ENCODE results near the gene AIG1. TPM values are rescaled to one million over a fixed set of nuclear protein-coding genes. Genes with fewer than 3 reads are reported as not detected.

Gene AIG1
- total and polyA plus RNA-seq, 2 of the 4 experiments (the other 2 are of a cell fraction), result 21.3 to 27.1 TPM

DNA sequence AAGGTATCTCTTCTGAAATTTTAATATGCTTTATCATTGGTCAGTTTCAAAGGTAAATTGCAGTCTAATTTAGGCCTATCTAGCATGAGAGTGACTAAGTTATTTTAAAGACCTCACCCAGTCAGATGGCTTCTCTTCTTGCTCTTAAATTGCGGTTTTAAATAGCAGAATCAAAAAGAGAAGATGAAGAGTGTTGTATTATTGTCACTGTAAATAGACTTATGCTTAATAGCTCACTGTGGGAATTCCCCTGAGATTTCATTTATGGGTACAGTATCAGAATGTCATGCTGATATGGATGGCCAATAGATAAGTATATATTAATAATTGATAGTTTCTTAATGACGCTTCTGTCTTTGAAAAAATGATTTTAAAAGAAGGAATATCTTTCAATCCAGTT is 35.7 kb downstream of the AIG1 start:
- TF ChIP-seq MXI1 (IDR thresholded peaks at IDR 0.05; ENCODE audit: borderline replicate concordance, low read depth, low read length) (no peak), SMC3 (IDR thresholded peaks at IDR 0.05; ENCODE audit: low read depth, low read length) (no peak), RFX5 (IDR thresholded peaks at IDR 0.05; ENCODE audit: low read depth, low read length) (no peak)
- TF ChIP-seq, protein P1, sequence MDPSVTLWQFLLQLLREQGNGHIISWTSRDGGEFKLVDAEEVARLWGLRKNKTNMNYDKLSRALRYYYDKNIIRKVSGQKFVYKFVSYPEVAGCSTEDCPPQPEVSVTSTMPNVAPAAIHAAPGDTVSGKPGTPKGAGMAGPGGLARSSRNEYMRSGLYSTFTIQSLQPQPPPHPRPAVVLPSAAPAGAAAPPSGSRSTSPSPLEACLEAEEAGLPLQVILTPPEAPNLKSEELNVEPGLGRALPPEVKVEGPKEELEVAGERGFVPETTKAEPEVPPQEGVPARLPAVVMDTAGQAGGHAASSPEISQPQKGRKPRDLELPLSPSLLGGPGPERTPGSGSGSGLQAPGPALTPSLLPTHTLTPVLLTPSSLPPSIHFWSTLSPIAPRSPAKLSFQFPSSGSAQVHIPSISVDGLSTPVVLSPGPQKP (IDR thresholded peaks at IDR 0.05; ENCODE audit: borderline replicate concordance, low read depth, low read length), result no peak
- Histone ChIP-seq H2BK120ac (ENCODE audit: low read depth, low read length) (no peak overlapping the region), H3K23ac (ENCODE audit: low read depth, low read length) (no peak overlapping the region), H3K18ac (ENCODE audit: low read depth, low read length) (no peak overlapping the region), H4K91ac (ENCODE audit: insufficient read depth, low read depth, low read length) (no peak overlapping the region), H4K5ac (ENCODE audit: low read depth, low read length) (no peak overlapping the region), H3K9me3 (ENCODE audit: control insufficient read depth, insufficient read depth, low read length) (no peaks in the 10 kb centered on the region), H3K4me3 (ENCODE audit: insufficient read depth, low read depth, low read length) (no peak overlapping the region), H3K4ac (ENCODE audit: low read depth, low read length) (no peak overlapping the region), H3K4me2 (ENCODE audit: low read depth, low read length) (no peak overlapping the region), H2AK9ac (replicated peaks; ENCODE audit: low read depth, low read length, poor library complexity) (no peak overlapping the region), H3K56ac (ENCODE audit: extremely low read depth, insufficient read depth, low read length) (no peak overlapping the region), H3K36me3 (ENCODE audit: control insufficient read depth, insufficient read depth, low read length) (no peaks in the 10 kb centered on the region), H3K27ac (ENCODE audit: insufficient read depth, low read length) (no peak overlapping the region), H3K9me1 (ENCODE audit: insufficient read depth, low read length) (no peaks in the 10 kb centered on the region), H3K4me1 (ENCODE audit: control insufficient read depth, insufficient read depth, low read length) (no peaks in the 10 kb centered on the region), H3K14ac (replicated peaks; ENCODE audit: low read depth, low read length) (no peak overlapping the region), H2BK15ac (ENCODE audit: low read depth, low read length) (no peak overlapping the region), H2BK5ac (ENCODE audit: low read depth, low read length, poor library complexity, severe bottlenecking) (no peak overlapping the region), H3K9ac (ENCODE audit: low read depth, low read length) (no peak overlapping the region), H4K8ac (ENCODE audit: low read depth in 2 of 2, low read length in 2 of 2) (no peak overlapping the region), H2AFZ (replicated peaks; ENCODE audit: low read length, poor library complexity) (no peak overlapping the region), H4K20me1 (ENCODE audit: insufficient read depth, low read length) (no peaks in the 10 kb centered on the region), H2AK5ac (ENCODE audit: low read depth, low read length) (no peak overlapping the region), H3K79me1 (ENCODE audit: low read depth in 1 of 2, low read length in 2 of 2) (peaks cover 0 to 3% of the 10 kb centered on the region in 2 experiments; a peak in 1 of 4 replicates), H2BK20ac (ENCODE audit: low read depth, low read length) (no peak overlapping the region), H3K27me3 (ENCODE audit: control insufficient read depth, insufficient read depth, low read length) (no peaks in the 10 kb centered on the region)
- POLR2A ChIA-PET (ENCODE audit: unreplicated experiment), result no interaction called here
- CTCF ChIA-PET, result no interaction called here
- ATAC-seq (ENCODE audit: low read depth) (no peak), DNase-seq (no peak)
- in situ Hi-C loops (cut with MboI; ENCODE audit: low sequenced_read_pairs), result no loop called here
- no TSS peak for BruUV-seq (replicated peaks)
- intact Hi-C loops (cut with micrococcal nuclease), result no loop called here
- no CpG with 5 or more reads among the region's 2 CpGs for WGBS, 2 experiments (ENCODE audit: extremely low coverage in 2 of 2, insufficient read length in 1 of 2)
- dilution Hi-C loops (cut with HindIII; ENCODE audit: low sequenced_read_pairs, unreplicated experiment), result no loop called here
